Parathyroid adenoma (tissue), 2 donors: ENCODE results near the gene PRKAR2B.

Source experiments
- H2AFZ ChIP-seq: fragments of 300-600 bp; sonication (generic); one replicate; pipeline ENCODE4 v1.7.0; 2017; ENCODE audit warnings: antibody characterized with exemption, mild to moderate bottlenecking
- H3K27ac ChIP-seq: fragments of 300-600 bp; sonication (generic); one replicate; pipeline ENCODE4 v1.7.0; 2017
- H3K27me3 ChIP-seq: fragments of 300-600 bp; sonication (generic); one replicate; pipeline ENCODE4 v1.7.0; 2017; ENCODE audit warnings: low read length; ENCODE audit not compliant: control insufficient read depth, insufficient read depth
- H3K36me3 ChIP-seq: fragments of 300-600 bp; sonication (generic); one replicate; pipeline ENCODE4 v1.7.0; 2017; ENCODE audit warnings: low read length; ENCODE audit not compliant: control insufficient read depth, insufficient read depth
- H3K4me1 ChIP-seq: fragments of 300-600 bp; sonication (generic); one replicate; pipeline ENCODE4 v1.7.0; 2017; ENCODE audit warnings: control low read depth
- H3K4me2 ChIP-seq: fragments of 300-600 bp; sonication (generic); one replicate; pipeline ENCODE4 v1.7.0; 2017; ENCODE audit warnings: low read length
- H3K4me3 ChIP-seq: fragments of 300-600 bp; sonication (generic); one replicate; pipeline ENCODE4 v1.7.0; 2017; ENCODE audit warnings: low read depth, low read length
- H3K79me2 ChIP-seq: fragments of 300-600 bp; sonication (generic); one replicate; pipeline ENCODE4 v1.7.0; 2017; ENCODE audit warnings: control low read depth
- H3K9ac ChIP-seq: fragments of 300-600 bp; sonication (generic); one replicate; pipeline ENCODE4 v1.7.0; 2017; ENCODE audit warnings: mild to moderate bottlenecking
- H3K9me3 ChIP-seq: fragments of 300-600 bp; sonication (generic); one replicate; pipeline ENCODE4 v1.7.0; 2017; ENCODE audit warnings: low read length; ENCODE audit not compliant: control insufficient read depth
- CTCF ChIP-seq: fragments of 300-600 bp; sonication (generic); IDR thresholded peaks from one replicate; pipeline ENCODE4 v1.7.0; 2017; ENCODE audit warnings: antibody characterized with exemption, mild to moderate bottlenecking
- donor health status: primary hyperparathyroidism.

The PRKAR2B gene

GRCh38 chr7:107119376-107120105 lies 75.0 kb downstream of the PRKAR2B start:
- H3K36me3 ChIP-seq, result no peaks in the 10 kb centered on the region
- no peak for TF ChIP-seq CTCF
- no peak overlapping the region for H3K9ac ChIP-seq
- peaks cover 13% of the 10 kb centered on the region for H3K4me1 ChIP-seq
- H3K9me3 ChIP-seq, result no peaks in the 10 kb centered on the region
- no peaks in the 10 kb centered on the region for H3K27me3 ChIP-seq
- no peak overlapping the region for H2AFZ ChIP-seq
- no peak overlapping the region for H3K27ac ChIP-seq
- H3K4me2 ChIP-seq, result no peak overlapping the region
- H3K79me2 ChIP-seq, result no peaks in the 10 kb centered on the region
- H3K4me3 ChIP-seq, result no peak overlapping the region

GRCh38 chr7:107122486-107122911 lies 78.0 kb downstream of the PRKAR2B start:
- H3K4me1 ChIP-seq, result peaks cover 9% of the 10 kb centered on the region
- H3K4me2 ChIP-seq, result no peak overlapping the region
- no peak for TF ChIP-seq CTCF
- H3K27me3 ChIP-seq, result no peaks in the 10 kb centered on the region
- H3K9ac ChIP-seq, result no peak overlapping the region
- no peak overlapping the region for H2AFZ ChIP-seq
- no peaks in the 10 kb centered on the region for H3K9me3 ChIP-seq
- H3K4me3 ChIP-seq, result no peak overlapping the region
- no peak overlapping the region for H3K27ac ChIP-seq
- H3K36me3 ChIP-seq, result no peaks in the 10 kb centered on the region
- H3K79me2 ChIP-seq, result no peaks in the 10 kb centered on the region

- no peak overlapping the region for H3K9ac ChIP-seq
- H3K27ac ChIP-seq, result no peak overlapping the region
- H3K27me3 ChIP-seq, result no peaks in the 10 kb centered on the region
- peaks cover 9% of the 10 kb centered on the region for H3K4me1 ChIP-seq
- no peak overlapping the region for H3K4me3 ChIP-seq
- H2AFZ ChIP-seq, result no peak overlapping the region
- no peaks in the 10 kb centered on the region for H3K79me2 ChIP-seq
- no peaks in the 10 kb centered on the region for H3K9me3 ChIP-seq
- no peak for TF ChIP-seq CTCF
- no peak overlapping the region for H3K4me2 ChIP-seq
- H3K36me3 ChIP-seq, result no peaks in the 10 kb centered on the region
Measured at GRCh38 chr7:107123392-107123791, 78.9 kb downstream of the PRKAR2B start.

- no peak overlapping the region for H3K27ac ChIP-seq
Measured at GRCh38 chr7:107125475-107125874, 81.0 kb downstream of the PRKAR2B start.

More at GRCh38 chr7:107125475-107125874, 81.0 kb downstream of the PRKAR2B start:
- Histone ChIP-seq H3K4me1 (no peaks in the 10 kb centered on the region), H3K4me3 (no peak overlapping the region), H3K9me3 (no peaks in the 10 kb centered on the region), H3K79me2 (peaks cover 3% of the 10 kb centered on the region), H3K27me3 (no peaks in the 10 kb centered on the region), H3K36me3 (no peaks in the 10 kb centered on the region), H3K9ac (no peak overlapping the region), H2AFZ (no peak overlapping the region), H3K4me2 (no peak overlapping the region)
- no peak for TF ChIP-seq CTCF
